Common myeloid progenitor, CD34-positive (primary cell): ENCODE results near the gene TRAF3.

Experiments used
- CTCF ChIA-PET: fragments of 350-600 bp; sonication (Branson Sonifier 250); formaldehyde crosslinking; loops from one replicate; lab custom pipeline; 2021; ENCODE audit warnings: antibody characterized with exemption; lab: Charles Lee
- POLR2A ChIA-PET: fragments of 350-600 bp; sonication (Branson Sonifier 250); formaldehyde crosslinking; loops from one replicate; lab custom pipeline; 2021; ENCODE audit warnings: antibody characterized with exemption; lab: Charles Lee
- DNase-seq, 3 donors: peaks; one replicate each; pipeline versions ENCODE4 v3.0.0 to v3.0.0-alpha.2; 2013
- H3K27ac ChIP-seq, 2 experiments: 1 replicate in 1 of 2; 2 replicates in 1 of 2; pipeline ENCODE4 v1.7.0; 2013; ENCODE audit warnings: inconsistent platforms in 2 of 2, low read length in 2 of 2, mild to moderate bottlenecking in 2 of 2, low read depth in 1 of 2, moderate library complexity in 1 of 2; ENCODE audit not compliant: severe bottlenecking in 2 of 2, insufficient read depth in 1 of 2, poor library complexity in 1 of 2
- H3K27me3 ChIP-seq, 5 experiments: replicated peaks in 2 of 5; 1 replicate in 3 of 5; 2 replicates in 2 of 5; pipeline versions ENCODE4 v1.6.1 to v1.7.0; 2013; ENCODE audit warnings: low read length in 4 of 5, mild to moderate bottlenecking in 2 of 5, moderate library complexity in 2 of 5, inconsistent platforms in 1 of 5; ENCODE audit not compliant: insufficient read depth in 5 of 5, control insufficient read depth in 4 of 5
- H3K36me3 ChIP-seq, 4 experiments: 1 replicate in 2 of 4; 2 replicates in 2 of 4; pipeline versions ENCODE4 v1.6.1 to v1.7.0; 2013; ENCODE audit warnings: low read length in 3 of 4, control low read depth in 1 of 4, mild to moderate bottlenecking in 1 of 4; ENCODE audit not compliant: control insufficient read depth in 4 of 4, insufficient read depth in 4 of 4
- H3K4me1 ChIP-seq, 4 experiments: 1 replicate in 3 of 4; 2 replicates in 1 of 4; pipeline versions ENCODE4 v1.6.1 to v1.7.1; 2013; ENCODE audit warnings: low read length in 3 of 4, mild to moderate bottlenecking in 3 of 4, control low read depth in 1 of 4, inconsistent platforms in 1 of 4, moderate library complexity in 1 of 4; ENCODE audit not compliant: control insufficient read depth in 4 of 4, insufficient read depth in 4 of 4; ENCODE audit errors: control extremely low read depth in 1 of 4
- H3K4me3 ChIP-seq, 7 experiments: 1 replicate in 4 of 7; 2 replicates in 3 of 7; pipeline versions ENCODE4 v1.5.1 to v1.7.0; 2013; ENCODE audit warnings: mild to moderate bottlenecking in 7 of 7, low read length in 6 of 7, moderate library complexity in 6 of 7, inconsistent platforms in 2 of 7, low read depth in 2 of 7, control low read depth in 1 of 7; ENCODE audit not compliant: insufficient read depth in 4 of 7, control insufficient read depth in 1 of 7; ENCODE audit errors: extremely low read depth in 1 of 7
- H3K9me3 ChIP-seq, 5 experiments: 1 replicate in 4 of 5; 2 replicates in 1 of 5; pipeline versions ENCODE4 v1.6.1 to v1.7.1; 2013; ENCODE audit warnings: low read length in 4 of 5, mild to moderate bottlenecking in 2 of 5, inconsistent platforms in 1 of 5, low read depth in 1 of 5, moderate library complexity in 1 of 5; ENCODE audit not compliant: control insufficient read depth in 4 of 5, insufficient read depth in 2 of 5; ENCODE audit errors: control extremely low read depth in 1 of 5
- WGBS: methylation state at CpG from one replicate; pipeline ENCODE4 v1.1.5; 2013; ENCODE audit not compliant: insufficient coverage; 5-methylcytosine and 5-hydroxymethylcytosine counted together

The TRAF3 gene

DNA sequence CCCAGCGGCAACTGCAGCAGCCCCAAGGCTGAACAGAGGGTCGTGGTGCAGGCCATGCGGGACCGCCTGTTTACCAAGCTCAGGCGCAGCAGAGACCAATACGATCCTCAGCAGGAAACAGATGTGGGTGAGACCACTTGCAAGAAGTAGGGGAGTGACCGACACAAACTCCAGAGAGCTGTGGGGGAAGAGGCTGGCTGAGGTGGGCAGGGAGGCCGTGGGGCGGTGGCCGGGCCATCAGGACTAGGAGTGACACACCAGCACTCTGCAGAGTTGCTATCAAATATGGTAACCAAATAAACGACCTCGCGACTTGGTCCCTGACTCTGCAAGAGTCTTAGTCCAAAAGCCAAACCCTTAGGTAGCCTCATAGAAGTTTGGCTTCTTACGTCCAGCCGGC, 175.9 kb downstream of the TRAF3 start:
- DNase-seq: peak in 1 of 3 donors; percentile 15
- Histone ChIP-seq H3K27me3 (no peaks in the 10 kb centered on the region), H3K4me1 (peaks cover 0 to 21% (median 7%) of the 10 kb centered on the region in 4 experiments), H3K36me3 (peaks cover 0 to 32% (median 8%) of the 10 kb centered on the region in 4 experiments), H3K27ac (no peak overlapping the region), H3K4me3 (no peak overlapping the region), H3K9me3 (no peaks in the 10 kb centered on the region)
- WGBS: 91% methylated on average over 11 of the region's 15 CpGs
- CTCF ChIA-PET: interaction anchor here (0.8 to 1.4 kb wide), 2 partner anchors 10 to 227 kb away, joined by 4 to 5 read pairs; no protein-coding TSS in a partner anchor
- POLR2A ChIA-PET: no interaction called here

GRCh38 chr14:102954081-102954789, 177.0 kb downstream of the TRAF3 start:
- H3K36me3 ChIP-seq: peaks cover 0 to 33% (median 9%) of the 10 kb centered on the region in 4 experiments
- ChIA-PET POLR2A (no interaction called here), CTCF (interaction anchor here (0.8 kb wide), 1 partner anchor 228 kb away, joined by 5 read pairs; no protein-coding TSS in a partner anchor)
- no peaks in the 10 kb centered on the region for H3K27me3 ChIP-seq
- 98% methylated on average over 14 of the region's 18 CpGs for WGBS
- H3K9me3 ChIP-seq: no peaks in the 10 kb centered on the region
- H3K27ac ChIP-seq: no peak overlapping the region
- peaks cover 0 to 14% (median 2%) of the 10 kb centered on the region in 4 experiments for H3K4me1 ChIP-seq
- DNase-seq: no peak
- H3K4me3 ChIP-seq: no peak overlapping the region

- H3K27me3 ChIP-seq: no peaks in the 10 kb centered on the region
- ChIA-PET CTCF (no interaction called here), POLR2A (no interaction called here)
- no peak for DNase-seq
- H3K4me3 ChIP-seq: no peak overlapping the region
- no peak overlapping the region for H3K27ac ChIP-seq
- peaks cover 0 to 10% (median 0%) of the 10 kb centered on the region in 4 experiments for H3K4me1 ChIP-seq
- peaks cover 0 to 27% (median 5%) of the 10 kb centered on the region in 4 experiments for H3K36me3 ChIP-seq
- no peaks in the 10 kb centered on the region for H3K9me3 ChIP-seq
- 86% methylated on average over 3 of the region's 8 CpGs for WGBS
Measured at GRCh38 chr14:102955636-102956408, 178.6 kb downstream of the TRAF3 start.

GRCh38 chr14:102957222-102957621, 180.0 kb downstream of the TRAF3 start:
- WGBS: 97% methylated on average over 7 of the region's 10 CpGs
- peaks cover 0 to 10% (median 0%) of the 10 kb centered on the region in 4 experiments for H3K4me1 ChIP-seq
- ChIA-PET CTCF (no interaction called here), POLR2A (no interaction called here)
- peaks cover 0 to 29% (median 5%) of the 10 kb centered on the region in 4 experiments for H3K36me3 ChIP-seq
- H3K9me3 ChIP-seq: no peaks in the 10 kb centered on the region
- no peak for DNase-seq
- no peaks in the 10 kb centered on the region for H3K27me3 ChIP-seq
- H3K4me3 ChIP-seq: no peak overlapping the region
- no peak overlapping the region for H3K27ac ChIP-seq

- 100% methylated on average over 7 of the region's 10 CpGs for WGBS
- ChIA-PET POLR2A (no interaction called here), CTCF (no interaction called here)
- Histone ChIP-seq H3K27ac (no peak overlapping the region), H3K4me1 (peaks cover 0 to 2% (median 0%) of the 10 kb centered on the region in 4 experiments), H3K27me3 (no peaks in the 10 kb centered on the region), H3K9me3 (no peaks in the 10 kb centered on the region), H3K36me3 (peaks cover 0 to 24% (median 4%) of the 10 kb centered on the region in 4 experiments), H3K4me3 (no peak overlapping the region)
- no peak for DNase-seq
Measured at GRCh38 chr14:102958461-102958860, 181.2 kb downstream of the TRAF3 start.
